H1 (cell line): ENCODE measurements around the gene POM121L12. TPM values are rescaled to one million over a fixed set of nuclear protein-coding genes. Genes with fewer than 3 reads are reported as not detected.

ENCODE experiments used
- CTCF ChIA-PET: fragments of 300-600 bp; sonication (Branson Sonifier 250); formaldehyde crosslinking; loops from one replicate; lab custom pipeline; 2021; ENCODE audit not compliant: partially characterized antibody; lab: Charles Lee
- POLR2A ChIA-PET: fragments of 300-600 bp; sonication (Branson Sonifier 250); formaldehyde crosslinking; loops from one replicate; lab custom pipeline; 2021; ENCODE audit warnings: inconsistent platforms; ENCODE audit not compliant: partially characterized antibody; lab: Charles Lee
- DNase-seq, 2 experiments: peaks; one replicate each; pipeline versions ENCODE4 v3.0.0 to v3.0.0-alpha.2; 2010 to 2022; ENCODE audit warnings: low spot score in 2 of 2, low read depth in 1 of 2, mixed read lengths in 1 of 2
- FAIRE-seq: peaks from 2 replicates; lab custom pipeline; 2011; peaks lifted over from hg19 to GRCh38; lab: Jason Lieb, UNC
- H2AFZ ChIP-seq: 2 replicates; pipeline ENCODE4 v1.8.1; 2012; ENCODE audit warnings: low read length, inconsistent platforms
- H2AK5ac ChIP-seq: 2 replicates; pipeline ENCODE4 v1.6.1; 2013; ENCODE audit warnings: low read depth, low read length
- H2BK120ac ChIP-seq: replicated peaks from 2 replicates; pipeline ENCODE3; 2013; ENCODE audit warnings: low read depth, low read length, inconsistent platforms
- H2BK12ac ChIP-seq: 2 replicates; pipeline ENCODE4 v1.6.1; 2013; ENCODE audit warnings: low read depth, low read length
- H2BK15ac ChIP-seq: 2 replicates; pipeline ENCODE4 v1.6.1; 2013; ENCODE audit warnings: low read length
- H2BK20ac ChIP-seq: 2 replicates; pipeline ENCODE4 v1.6.1; 2013; ENCODE audit warnings: low read length
- H2BK5ac ChIP-seq: 2 replicates; pipeline ENCODE4 v1.6.1; 2013; ENCODE audit warnings: low read depth, low read length
- H3K14ac ChIP-seq: 2 replicates; pipeline ENCODE4 v1.6.1; 2013; ENCODE audit warnings: inconsistent platforms; ENCODE audit not compliant: insufficient read length
- H3K18ac ChIP-seq: 2 replicates; pipeline ENCODE4 v1.6.1; 2013; ENCODE audit warnings: low read length; ENCODE audit errors: extremely low read depth
- H3K23ac ChIP-seq: 2 replicates; pipeline ENCODE4 v1.6.1; 2013; ENCODE audit warnings: inconsistent platforms; ENCODE audit not compliant: insufficient read length
- H3K23me2 ChIP-seq: 2 replicates; pipeline ENCODE4 v1.6.1; 2013; ENCODE audit warnings: low read depth, low read length
- H3K27ac ChIP-seq: 2 replicates; pipeline ENCODE4 v1.6.1; 2011; ENCODE audit warnings: low read depth, low read length, inconsistent platforms
- H3K27me3 ChIP-seq, 4 experiments: replicated peaks in 1 of 4; 1 replicate in 1 of 4; 2 replicates in 3 of 4; pipeline versions ENCODE4 v1.6.1 to v1.8.1; 2011 to 2013; ENCODE audit warnings: low read length in 3 of 4, mild to moderate bottlenecking in 3 of 4, inconsistent platforms in 2 of 4, mixed read lengths in 2 of 4, moderate library complexity in 1 of 4; ENCODE audit not compliant: control insufficient read depth in 3 of 4, insufficient read depth in 3 of 4; ENCODE audit errors: extremely low read depth in 1 of 4
- H3K36me3 ChIP-seq, 4 experiments: 2 replicates each; pipeline versions ENCODE4 v1.6.1 to v1.8.1; 2011 to 2013; ENCODE audit warnings: mild to moderate bottlenecking in 4 of 4, low read length in 3 of 4, moderate library complexity in 2 of 4, control low read depth in 1 of 4, inconsistent platforms in 1 of 4; ENCODE audit not compliant: insufficient read depth in 4 of 4, control insufficient read depth in 2 of 4
- H3K4ac ChIP-seq: replicated peaks from 2 replicates; pipeline ENCODE3; 2013; ENCODE audit warnings: low read length, low read depth, mixed read lengths, inconsistent platforms; ENCODE audit not compliant: insufficient read length
- H3K4me1 ChIP-seq, 4 experiments: replicated peaks in 1 of 4; 1 replicate in 1 of 4; 2 replicates in 3 of 4; pipeline versions ENCODE4 v1.6.1 to v1.8.1; 2011 to 2013; ENCODE audit warnings: low read length in 3 of 4, inconsistent platforms in 2 of 4, mixed read lengths in 1 of 4; ENCODE audit not compliant: insufficient read depth in 4 of 4, control insufficient read depth in 3 of 4
- H3K4me2 ChIP-seq, 2 experiments: 2 replicates each; pipeline versions ENCODE4 v1.6.1 to v1.8.1; 2011 to 2013; ENCODE audit warnings: low read depth in 2 of 2, low read length in 2 of 2, control low read depth in 1 of 2, inconsistent platforms in 1 of 2, mild to moderate bottlenecking in 1 of 2; ENCODE audit not compliant: insufficient read depth in 1 of 2
- H3K4me3 ChIP-seq, 4 experiments: fragments of 200-600, 300-600 bp in 1 of 4; sonication (generic), shearing (Covaris generic), sonication (Bioruptor Twin) in 1 of 4; 2 replicates each; pipeline versions ENCODE4 v1.5.1 to v1.8.1; 2011 to 2016; ENCODE audit warnings: low read length in 4 of 4, low read depth in 3 of 4, control low read depth in 2 of 4, inconsistent platforms in 2 of 4, mild to moderate bottlenecking in 2 of 4, mixed read lengths in 1 of 4, moderate library complexity in 1 of 4; ENCODE audit not compliant: insufficient read depth in 2 of 4; ENCODE audit errors: extremely low read depth in 1 of 4
- H3K56ac ChIP-seq: replicated peaks from 2 replicates; pipeline ENCODE3; 2013; ENCODE audit warnings: low read depth, mild to moderate bottlenecking, mixed read lengths, low read length, inconsistent platforms; ENCODE audit not compliant: insufficient read length
- H3K79me1 ChIP-seq: 2 replicates; pipeline ENCODE4 v1.6.1; 2013; ENCODE audit warnings: low read depth, low read length, control low read depth
- H3K79me2 ChIP-seq, 2 experiments: 2 replicates each; pipeline versions ENCODE4 v1.6.1 to v1.8.1; 2012 to 2013; ENCODE audit warnings: low read length in 2 of 2, mild to moderate bottlenecking in 2 of 2, inconsistent platforms in 1 of 2; ENCODE audit not compliant: insufficient read depth in 2 of 2, control insufficient read depth in 1 of 2
- H3K9ac ChIP-seq, 4 experiments: replicated peaks in 1 of 4; 1 replicate in 1 of 4; 2 replicates in 3 of 4; pipeline versions ENCODE4 v1.6.1 to v1.8.1; 2011 to 2013; ENCODE audit warnings: low read depth in 3 of 4, low read length in 3 of 4, control low read depth in 2 of 4, mild to moderate bottlenecking in 2 of 4, moderate library complexity in 2 of 4, inconsistent platforms in 1 of 4; ENCODE audit errors: extremely low read depth in 1 of 4
- H3K9me3 ChIP-seq, 2 experiments: 2 replicates each; pipeline versions ENCODE4 v1.6.1 to v1.8.1; 2012 to 2013; ENCODE audit warnings: mild to moderate bottlenecking in 2 of 2, moderate library complexity in 2 of 2, control low read depth in 1 of 2, inconsistent platforms in 1 of 2, low read depth in 1 of 2, low read length in 1 of 2, mixed read lengths in 1 of 2; ENCODE audit not compliant: insufficient read depth in 2 of 2
- H4K20me1 ChIP-seq, 2 experiments: replicated peaks in 1 of 2; 2 replicates each; pipeline versions ENCODE3 to v1.8.1; 2011 to 2013; ENCODE audit warnings: inconsistent platforms in 2 of 2, low read length in 2 of 2, mild to moderate bottlenecking in 1 of 2; ENCODE audit not compliant: insufficient read depth in 2 of 2, control insufficient read depth in 1 of 2
- H4K5ac ChIP-seq: 2 replicates; pipeline ENCODE4 v1.6.1; 2013; ENCODE audit warnings: low read length, low read depth, mixed read lengths, inconsistent platforms; ENCODE audit not compliant: insufficient read length
- H4K8ac ChIP-seq: 2 replicates; pipeline ENCODE4 v1.8.0; 2013; ENCODE audit warnings: mild to moderate bottlenecking, moderate library complexity, low read length, inconsistent platforms; ENCODE audit not compliant: insufficient read depth; ENCODE audit errors: extremely low read depth
- H4K91ac ChIP-seq: replicated peaks from 2 replicates; pipeline ENCODE3; 2013; ENCODE audit warnings: low read length, mixed read lengths, inconsistent platforms; ENCODE audit not compliant: insufficient read length
- SIX5 ChIP-seq: IDR thresholded peaks from 2 replicates; pipeline ENCODE4 v1.6.1; 2011; ENCODE audit warnings: mild to moderate bottlenecking, low read depth, low read length
- SP2 ChIP-seq: IDR thresholded peaks from 2 replicates; pipeline ENCODE4 v1.6.1; 2012; ENCODE audit warnings: mild to moderate bottlenecking, low read length, inconsistent platforms
- polyA plus RNA-seq, 7 experiments: library from polyadenylated mRNA; depleted of rRNA in 3 of 7; stranded (reverse) in 5 of 7; unstranded in 2 of 7; fragments of >200 nt in 5 of 7; fragments of 200-250 nt in 2 of 7; gene quantifications; 1 replicate in 5 of 7; 2 replicates in 1 of 7; 4 replicates in 1 of 7; pipeline versions ENCODE4 v1.2.1 to v1.2.3, GENCODE V29; 2011 to 2013; ENCODE audit warnings: missing spikeins in 2 of 7, mixed read lengths in 2 of 7
- total RNA-seq: library from RNA; stranded (reverse); fragmentation: NEBNext Ultra II Directional; extraction: Animal tissue kit (Norgen Biotek cat#: 25700); gene quantifications from 2 replicates; pipeline ENCODE4 v1.2.1, GENCODE V29; 2021

The POM121L12 gene
- total and polyA plus RNA-seq, 2 of the 8 experiments (the other 6 are each of a cell fraction or from before 2014, with no cell fraction given) = not detected

GRCh38 chr7:52992001-52992400 is 43.4 kb upstream of the POM121L12 start:
- Histone ChIP-seq H3K27ac (no peak overlapping the region), H2BK15ac (no peak overlapping the region), H3K14ac (no peak overlapping the region), H2AK5ac (no peak overlapping the region), H3K4me1 (no peaks in the 10 kb centered on the region), H3K56ac (no peak overlapping the region), H3K27me3 (no peaks in the 10 kb centered on the region), H4K20me1 (no peaks in the 10 kb centered on the region), H2BK12ac (no peak overlapping the region), H3K36me3 (no peaks in the 10 kb centered on the region), H3K79me1 (no peaks in the 10 kb centered on the region), H2AFZ (no peak overlapping the region), H4K8ac (no peak overlapping the region), H3K4ac (no peak overlapping the region), H3K23ac (no peak overlapping the region), H3K23me2 (no peaks in the 10 kb centered on the region), H3K79me2 (no peaks in the 10 kb centered on the region), H3K9ac (no peak overlapping the region), H2BK20ac (no peak overlapping the region), H3K4me3 (no peak overlapping the region), H2BK120ac (no peak overlapping the region), H4K91ac (no peak overlapping the region), H3K9me3 (peaks cover 0 to under 1% of the 10 kb centered on the region in 2 experiments; a peak in 1 of 4 replicates)
- DNase-seq (no peak), FAIRE-seq (no peak)
- ChIA-PET POLR2A (no interaction called here), CTCF (no interaction called here)
- TF ChIP-seq SP2 = no peak
- TF ChIP-seq SIX5 = no peak
- TF ChIP-seq, all 59 proteins: peak for 0
- Histone ChIP-seq H3K18ac (no peak overlapping the region), H3K4me2 (no peak overlapping the region), H4K5ac (no peak overlapping the region), H2BK5ac (no peak overlapping the region)
